CD14-positive monocyte (primary cell): ENCODE data around the gene TMEM88. TPM values are rescaled to one million over a fixed set of nuclear protein-coding genes. Genes with fewer than 3 reads are reported as not detected.

ENCODE experiments used
- DNase-seq, 3 donors: peaks; one replicate each; pipeline ENCODE4 v3.0.0-alpha.2; 2011 to 2022
- H2AFZ ChIP-seq: 2 replicates; pipeline ENCODE4 v1.6.0; 2012; ENCODE audit warnings: mild to moderate bottlenecking, low read depth, low read length, inconsistent platforms; ENCODE audit not compliant: insufficient read depth, poor library complexity, severe bottlenecking
- H3K27ac ChIP-seq, 2 donors: 1 replicate in 1 of 2; 2 replicates in 1 of 2; pipeline ENCODE4 v1.5.1; 2012 to 2013; ENCODE audit warnings: low read length in 2 of 2, control low read depth in 1 of 2, inconsistent platforms in 1 of 2, low read depth in 1 of 2, mild to moderate bottlenecking in 1 of 2
- H3K27me3 ChIP-seq, 2 donors: one replicate each; pipeline versions ENCODE4 v1.6.0 to v1.6.1; 2011 to 2013; ENCODE audit warnings: low read length in 2 of 2; ENCODE audit not compliant: control insufficient read depth in 2 of 2, insufficient read depth in 2 of 2
- H3K36me3 ChIP-seq, 2 donors: replicated peaks in 1 of 2; 1 replicate in 1 of 2; 2 replicates in 1 of 2; pipeline versions ENCODE4 v1.5.1 to v1.6.1; 2012 to 2013; ENCODE audit warnings: low read length in 2 of 2, control low read depth in 1 of 2, inconsistent platforms in 1 of 2, mild to moderate bottlenecking in 1 of 2; ENCODE audit not compliant: insufficient read depth in 2 of 2, control insufficient read depth in 1 of 2
- H3K4me1 ChIP-seq, 2 donors: 1 replicate in 1 of 2; 2 replicates in 1 of 2; pipeline versions ENCODE4 v1.5.1 to v1.6.1; 2012 to 2013; ENCODE audit warnings: low read length in 2 of 2, control low read depth in 1 of 2, inconsistent platforms in 1 of 2, mild to moderate bottlenecking in 1 of 2, moderate library complexity in 1 of 2; ENCODE audit not compliant: insufficient read depth in 2 of 2, control insufficient read depth in 1 of 2
- H3K4me2 ChIP-seq: replicated peaks from 2 replicates; pipeline ENCODE3; 2012; ENCODE audit warnings: low read length, moderate library complexity, mild to moderate bottlenecking; ENCODE audit not compliant: poor library complexity, severe bottlenecking; ENCODE audit errors: extremely low read depth
- H3K4me3 ChIP-seq, 3 experiments: fragments of 200-600 bp in 1 of 3; sonication (generic) in 1 of 3; replicated peaks in 1 of 3; 1 replicate in 2 of 3; 2 replicates in 1 of 3; pipeline ENCODE4 v1.5.1; 2011 to 2013; ENCODE audit warnings: low read length in 3 of 3, mild to moderate bottlenecking in 3 of 3, control low read depth in 2 of 3, low read depth in 2 of 3, inconsistent platforms in 1 of 3, moderate library complexity in 1 of 3
- H3K79me2 ChIP-seq: 2 replicates; pipeline ENCODE4 v1.6.0; 2012; ENCODE audit warnings: mild to moderate bottlenecking, control low read depth, inconsistent platforms, low read length, moderate library complexity; ENCODE audit not compliant: insufficient read depth
- H3K9ac ChIP-seq: 2 replicates; pipeline ENCODE4 v1.6.0; 2017; ENCODE audit warnings: low read length, mild to moderate bottlenecking; ENCODE audit not compliant: insufficient read depth, poor library complexity, severe bottlenecking
- H3K9me3 ChIP-seq, 2 donors: replicated peaks in 1 of 2; 1 replicate in 1 of 2; 2 replicates in 1 of 2; pipeline versions ENCODE4 v1.5.1 to v1.6.1; 2012 to 2013; ENCODE audit warnings: low read length in 2 of 2, control low read depth in 1 of 2; ENCODE audit not compliant: control insufficient read depth in 1 of 2, insufficient read depth in 1 of 2
- H4K20me1 ChIP-seq: 2 replicates; pipeline ENCODE4 v1.6.0; 2012; ENCODE audit warnings: mild to moderate bottlenecking, low read length, control low read depth, moderate library complexity; ENCODE audit not compliant: insufficient read depth
- H3K27ac Mint-ChIP-seq, 7 donors: one replicate each; pipeline ENCODE4 v1.8.0; 2020; ENCODE audit warnings: mild to moderate bottlenecking in 7 of 7, mixed read lengths in 7 of 7, moderate library complexity in 6 of 7, inconsistent platforms in 2 of 7
- H3K27me3 Mint-ChIP-seq, 3 donors: one replicate each; pipeline ENCODE4 v1.8.0; 2021 to 2022; ENCODE audit warnings: low read depth in 3 of 3, mild to moderate bottlenecking in 3 of 3, mixed read lengths in 3 of 3, moderate library complexity in 3 of 3, inconsistent platforms in 1 of 3
- H3K36me3 Mint-ChIP-seq, 2 donors: one replicate each; pipeline ENCODE4 v1.8.0; 2020; ENCODE audit warnings: mixed read lengths in 2 of 2, inconsistent platforms in 1 of 2, mild to moderate bottlenecking in 1 of 2
- H3K4me1 Mint-ChIP-seq: one replicate; pipeline ENCODE4 v1.8.0; 2020; ENCODE audit warnings: mild to moderate bottlenecking, mixed read lengths
- H3K4me3 Mint-ChIP-seq, 2 donors: one replicate each; pipeline ENCODE4 v1.8.0; 2020; ENCODE audit warnings: mild to moderate bottlenecking in 2 of 2, mixed read lengths in 2 of 2, moderate library complexity in 1 of 2
- H3K9me3 Mint-ChIP-seq, 7 donors: one replicate each; pipeline ENCODE4 v1.8.0; 2020 to 2022; ENCODE audit warnings: mixed read lengths in 7 of 7, mild to moderate bottlenecking in 6 of 7, moderate library complexity in 6 of 7, inconsistent platforms in 2 of 7
- WGBS: methylation state at CpG from one replicate; pipeline ENCODE4 v1.1.5; 2013; ENCODE audit warnings: missing lambda C conversion rate; ENCODE audit not compliant: insufficient coverage; 5-methylcytosine and 5-hydroxymethylcytosine counted together
- intact Hi-C, 2 donors: fragments of 100-400 bp; cut with micrococcal nuclease; formaldehyde crosslinking; loops; one replicate each; pipeline versions ENCODE4 v1.15.0 to v1.15.1; 2023
- polyA plus RNA-seq, 3 donors: library from polyadenylated mRNA; depleted of rRNA in 1 of 3; unstranded in 2 of 3; stranded (reverse) in 1 of 3; fragments of 300-500 nt in 2 of 3; fragments of >200 nt in 1 of 3; fragmentation: Illumina TruSeq in 2 of 3; gene quantifications; 1 replicate in 2 of 3; 2 replicates in 1 of 3; pipeline ENCODE4 v1.2.3, GENCODE V29; 2012 to 2021
- TF ChIP-seq, protein P1 (sequence below): fragments of 200-600 bp; IDR thresholded peaks from one replicate; pipeline ENCODE4 v1.8.0; 2022; ENCODE audit warnings: antibody characterized with exemption, mild to moderate bottlenecking

Gene TMEM88
- polyA plus RNA-seq, 3 donors: 10.2 TPM; not detected in 2

DNA sequence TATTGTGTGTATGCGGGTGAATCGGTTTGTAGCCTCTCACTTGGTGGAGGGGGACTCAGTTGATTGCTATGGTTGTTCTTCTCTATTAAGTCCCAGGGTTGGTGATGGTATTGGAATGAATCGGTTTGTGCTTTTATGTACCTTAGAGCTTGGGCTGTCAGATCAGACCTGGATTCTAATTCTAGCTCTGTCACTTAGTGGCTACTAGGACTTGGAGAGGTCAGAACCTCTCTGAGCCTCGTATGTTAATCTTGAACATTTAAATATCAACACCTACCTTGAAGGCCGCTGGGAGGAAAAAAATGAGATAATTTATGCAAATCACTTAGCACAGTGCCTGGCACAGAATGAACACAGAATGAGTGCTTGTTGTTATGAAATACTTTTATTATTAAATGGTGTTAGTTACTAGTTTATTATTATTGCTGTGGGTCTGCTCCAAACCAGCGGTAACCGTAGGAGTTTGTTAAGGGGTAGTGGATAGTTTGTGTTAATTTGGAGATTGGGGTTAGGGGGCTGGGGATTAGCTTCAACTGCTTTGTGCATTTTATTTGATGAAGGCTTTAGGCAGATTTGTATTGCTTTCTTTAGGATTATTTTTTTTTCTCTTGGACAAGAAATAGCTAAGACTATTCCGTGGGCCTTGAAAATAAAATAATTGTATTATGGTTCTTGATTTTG is 17.3 kb upstream of the TMEM88 start:
- TF ChIP-seq, protein P1, sequence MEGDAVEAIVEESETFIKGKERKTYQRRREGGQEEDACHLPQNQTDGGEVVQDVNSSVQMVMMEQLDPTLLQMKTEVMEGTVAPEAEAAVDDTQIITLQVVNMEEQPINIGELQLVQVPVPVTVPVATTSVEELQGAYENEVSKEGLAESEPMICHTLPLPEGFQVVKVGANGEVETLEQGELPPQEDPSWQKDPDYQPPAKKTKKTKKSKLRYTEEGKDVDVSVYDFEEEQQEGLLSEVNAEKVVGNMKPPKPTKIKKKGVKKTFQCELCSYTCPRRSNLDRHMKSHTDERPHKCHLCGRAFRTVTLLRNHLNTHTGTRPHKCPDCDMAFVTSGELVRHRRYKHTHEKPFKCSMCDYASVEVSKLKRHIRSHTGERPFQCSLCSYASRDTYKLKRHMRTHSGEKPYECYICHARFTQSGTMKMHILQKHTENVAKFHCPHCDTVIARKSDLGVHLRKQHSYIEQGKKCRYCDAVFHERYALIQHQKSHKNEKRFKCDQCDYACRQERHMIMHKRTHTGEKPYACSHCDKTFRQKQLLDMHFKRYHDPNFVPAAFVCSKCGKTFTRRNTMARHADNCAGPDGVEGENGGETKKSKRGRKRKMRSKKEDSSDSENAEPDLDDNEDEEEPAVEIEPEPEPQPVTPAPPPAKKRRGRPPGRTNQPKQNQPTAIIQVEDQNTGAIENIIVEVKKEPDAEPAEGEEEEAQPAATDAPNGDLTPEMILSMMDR: no peak
- H3K4me1 Mint-ChIP-seq: peaks cover 61% of the 10 kb centered on the region
- peak overlapping the region; percentile 91 to 100 (median 98) for H3K27ac Mint-ChIP-seq
- peak overlapping the region; percentile 91 for H3K9ac ChIP-seq
- H3K9me3 Mint-ChIP-seq: peaks cover 0 to 2% (median 0%) of the 10 kb centered on the region in 7 donors
- peaks cover 49% of the 10 kb centered on the region for H3K79me2 ChIP-seq
- peak in 1 of 3 donors; percentile 17 for DNase-seq
- H3K4me2 ChIP-seq: peak overlapping the region; percentile 95
- no peaks in the 10 kb centered on the region for H3K9me3 ChIP-seq
- H3K36me3 ChIP-seq: peaks cover 0 to 3% of the 10 kb centered on the region in 2 donors
- intact Hi-C loops: loop anchor here in 1 of 2 donors (10.0 kb wide), 1 partner anchor 317 kb away; the partner anchor contains the start of gene PER1
- H3K4me3 ChIP-seq: peak overlapping the region; percentile 29 to 92 (median 72)
- H4K20me1 ChIP-seq: peaks cover 4% of the 10 kb centered on the region
- H3K27me3 Mint-ChIP-seq: peaks cover 7 to 12% (median 8%) of the 10 kb centered on the region in 3 donors
- H3K4me3 Mint-ChIP-seq: peak overlapping the region; percentile 94 to 95
- no peaks in the 10 kb centered on the region for H3K27me3 ChIP-seq
- no peak overlapping the region for H2AFZ ChIP-seq
- peaks cover 69 to 78% of the 10 kb centered on the region in 2 donors for H3K4me1 ChIP-seq
- 21% methylated on average over 6 of the region's 8 CpGs for WGBS
- H3K36me3 Mint-ChIP-seq: peaks cover 17 to 24% of the 10 kb centered on the region in 2 donors
- H3K27ac ChIP-seq: peak overlapping the region; percentile 93 to 98

DNA sequence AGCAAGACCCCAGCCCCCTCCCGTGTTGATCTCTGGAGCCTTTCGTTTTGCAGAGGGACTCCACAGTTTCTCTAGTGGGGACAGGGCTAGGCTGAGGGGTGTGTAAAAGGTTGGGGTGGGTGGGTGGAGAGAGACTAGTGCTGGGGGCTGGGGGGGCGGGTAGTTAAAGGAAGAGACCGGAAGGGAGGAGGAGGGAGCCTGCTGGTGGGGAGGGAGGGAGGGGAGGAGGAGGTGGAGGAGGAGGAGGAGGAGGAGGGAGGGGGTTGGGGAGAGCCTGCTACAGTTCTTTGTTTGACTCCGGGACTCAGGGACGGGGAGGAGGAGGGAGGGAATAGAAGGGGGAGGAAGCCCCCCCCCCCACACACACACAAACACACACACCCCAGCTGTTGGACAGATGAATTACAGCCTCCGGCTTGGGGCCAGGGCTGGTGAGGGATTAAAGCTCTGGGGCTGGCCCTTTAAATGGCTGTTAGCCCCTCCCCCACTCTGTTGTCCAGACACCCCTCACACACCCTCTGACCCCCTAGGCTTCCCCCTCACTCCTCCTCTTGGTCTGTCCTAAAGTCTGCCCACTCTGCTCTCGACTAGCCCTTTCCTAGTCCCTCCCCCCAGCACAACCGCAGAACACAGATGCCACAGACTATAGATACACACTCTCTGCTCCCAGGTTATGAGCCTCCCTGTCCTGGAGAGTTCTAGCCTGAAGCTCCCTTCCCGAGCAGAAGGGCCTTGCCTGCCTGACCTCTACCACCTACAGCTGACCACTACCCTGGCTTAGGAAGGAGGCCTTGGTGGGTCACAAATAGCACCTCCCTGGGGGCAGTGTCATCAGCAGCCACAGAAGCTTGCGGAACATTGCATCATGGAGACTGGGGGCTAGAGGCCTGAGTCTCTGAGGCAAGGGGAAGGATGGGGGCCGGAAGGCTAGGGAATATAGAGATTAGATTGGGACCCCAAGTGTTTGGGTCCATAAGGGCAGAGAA is 16.5 kb upstream of the TMEM88 start:
- no peaks in the 10 kb centered on the region for H3K9me3 ChIP-seq
- TF ChIP-seq, protein P1: no peak
- peaks cover 17 to 24% of the 10 kb centered on the region in 2 donors for H3K36me3 Mint-ChIP-seq
- H3K36me3 ChIP-seq: peaks cover 0 to 3% of the 10 kb centered on the region in 2 donors
- H3K9ac ChIP-seq: peak overlapping the region; percentile 68
- 0% methylated on average over 5 of the region's 12 CpGs for WGBS
- H3K27ac ChIP-seq: peak overlapping the region; percentile 96 to 100
- H2AFZ ChIP-seq: no peak overlapping the region
- H3K4me3 Mint-ChIP-seq: peak overlapping the region; percentile 95 to 98
- H3K27ac Mint-ChIP-seq: peak overlapping the region; percentile 97 to 100 (median 100)
- peaks cover 57% of the 10 kb centered on the region for H3K4me1 Mint-ChIP-seq
- peak overlapping the region; percentile 95 for H3K4me2 ChIP-seq
- peaks cover 52% of the 10 kb centered on the region for H3K79me2 ChIP-seq
- peaks cover 0 to 3% (median 0%) of the 10 kb centered on the region in 7 donors for H3K9me3 Mint-ChIP-seq
- peaks cover under 1 to 10% (median 8%) of the 10 kb centered on the region in 3 donors for H3K27me3 Mint-ChIP-seq
- peak overlapping the region; percentile 54 to 92 (median 57) for H3K4me3 ChIP-seq
- peaks cover 4% of the 10 kb centered on the region for H4K20me1 ChIP-seq
- DNase-seq: peak; percentile 74 to 83 (median 79)
- no peaks in the 10 kb centered on the region for H3K27me3 ChIP-seq
- intact Hi-C loops: loop anchor here in 1 of 2 donors (10.0 kb wide), 1 partner anchor 316 kb away; the partner anchor contains the start of gene PER1
- peaks cover 67 to 73% of the 10 kb centered on the region in 2 donors for H3K4me1 ChIP-seq
